ENCODE results near the gene RBM4.

DNA sequence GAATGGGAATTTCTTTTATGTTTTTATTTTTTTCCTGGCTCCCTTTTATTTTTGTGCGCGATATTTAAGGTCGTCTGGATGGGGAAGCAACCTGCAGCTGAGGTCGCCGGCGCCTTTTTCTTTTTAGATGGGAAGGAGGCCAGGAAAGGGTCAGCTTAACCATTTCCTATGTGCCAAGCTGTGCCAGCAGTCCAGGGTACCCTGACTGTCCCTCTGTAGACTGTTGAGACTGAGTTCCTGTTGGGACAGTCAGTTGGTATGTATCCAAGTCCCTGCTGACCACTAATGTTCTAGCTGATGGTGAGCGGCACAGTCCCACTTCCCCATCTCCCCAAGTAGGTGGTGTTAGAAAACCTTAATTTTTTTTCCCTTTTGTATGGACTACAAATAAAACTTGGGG is 11.6 kb upstream of the RBM4 start:
- no peak for TF ChIP-seq EZH2phosphoT487 (IDR thresholded peaks at IDR 0.05; ENCODE audit: low read depth)
- TF ChIP-seq, protein P1, sequence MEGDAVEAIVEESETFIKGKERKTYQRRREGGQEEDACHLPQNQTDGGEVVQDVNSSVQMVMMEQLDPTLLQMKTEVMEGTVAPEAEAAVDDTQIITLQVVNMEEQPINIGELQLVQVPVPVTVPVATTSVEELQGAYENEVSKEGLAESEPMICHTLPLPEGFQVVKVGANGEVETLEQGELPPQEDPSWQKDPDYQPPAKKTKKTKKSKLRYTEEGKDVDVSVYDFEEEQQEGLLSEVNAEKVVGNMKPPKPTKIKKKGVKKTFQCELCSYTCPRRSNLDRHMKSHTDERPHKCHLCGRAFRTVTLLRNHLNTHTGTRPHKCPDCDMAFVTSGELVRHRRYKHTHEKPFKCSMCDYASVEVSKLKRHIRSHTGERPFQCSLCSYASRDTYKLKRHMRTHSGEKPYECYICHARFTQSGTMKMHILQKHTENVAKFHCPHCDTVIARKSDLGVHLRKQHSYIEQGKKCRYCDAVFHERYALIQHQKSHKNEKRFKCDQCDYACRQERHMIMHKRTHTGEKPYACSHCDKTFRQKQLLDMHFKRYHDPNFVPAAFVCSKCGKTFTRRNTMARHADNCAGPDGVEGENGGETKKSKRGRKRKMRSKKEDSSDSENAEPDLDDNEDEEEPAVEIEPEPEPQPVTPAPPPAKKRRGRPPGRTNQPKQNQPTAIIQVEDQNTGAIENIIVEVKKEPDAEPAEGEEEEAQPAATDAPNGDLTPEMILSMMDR (IDR thresholded peaks at IDR 0.05; ENCODE audit: low read depth, low read length), result no peak

Data from OCI-LY3 (cell line).